HG03457 (cell line): ENCODE measurements around the gene TMEM175.

Source experiments
- ATAC-seq: cut with Tn5 transposase; IDR thresholded peaks from one replicate; pipeline ENCODE4 v1.9.1; 2021; ENCODE audit warnings: moderate number of reproducible peaks; ENCODE audit not compliant: unreplicated experiment

The TMEM175 gene

GRCh38 chr4:958314-958665 is 26.0 kb downstream of the TMEM175 start:
- no peak for ATAC-seq

- no peak for ATAC-seq
Measured at GRCh38 chr4:958696-959337, 26.6 kb downstream of the TMEM175 start.

- ATAC-seq, result no peak
Measured at GRCh38 chr4:959338-960139, 27.3 kb downstream of the TMEM175 start.

GRCh38 chr4:960140-960635 is 27.9 kb downstream of the TMEM175 start:
- no peak for ATAC-seq

GRCh38 chr4:960636-961350 is 28.5 kb downstream of the TMEM175 start:
- no peak for ATAC-seq

GRCh38 chr4:961351-962230 is 29.3 kb downstream of the TMEM175 start:
- ATAC-seq, result no peak

- no peak for ATAC-seq
Measured at GRCh38 chr4:962231-963208, 30.3 kb downstream of the TMEM175 start.

GRCh38 chr4:963276-964225 is 31.3 kb downstream of the TMEM175 start:
- ATAC-seq, result no peak

GRCh38 chr4:964346-965025 is 32.2 kb downstream of the TMEM175 start:
- no peak for ATAC-seq

GRCh38 chr4:965048-965765 is 32.9 kb downstream of the TMEM175 start:
- ATAC-seq, result no peak

GRCh38 chr4:965766-966134 is 33.5 kb downstream of the TMEM175 start:
- no peak for ATAC-seq

GRCh38 chr4:966266-967112 is 34.2 kb downstream of the TMEM175 start:
- no peak for ATAC-seq

GRCh38 chr4:967113-968104 is 35.1 kb downstream of the TMEM175 start:
- no peak for ATAC-seq

GRCh38 chr4:968221-968620 is 36.0 kb downstream of the TMEM175 start:
- no peak for ATAC-seq
